ENCODE measurements around the gene TMPRSS9.

DNA sequence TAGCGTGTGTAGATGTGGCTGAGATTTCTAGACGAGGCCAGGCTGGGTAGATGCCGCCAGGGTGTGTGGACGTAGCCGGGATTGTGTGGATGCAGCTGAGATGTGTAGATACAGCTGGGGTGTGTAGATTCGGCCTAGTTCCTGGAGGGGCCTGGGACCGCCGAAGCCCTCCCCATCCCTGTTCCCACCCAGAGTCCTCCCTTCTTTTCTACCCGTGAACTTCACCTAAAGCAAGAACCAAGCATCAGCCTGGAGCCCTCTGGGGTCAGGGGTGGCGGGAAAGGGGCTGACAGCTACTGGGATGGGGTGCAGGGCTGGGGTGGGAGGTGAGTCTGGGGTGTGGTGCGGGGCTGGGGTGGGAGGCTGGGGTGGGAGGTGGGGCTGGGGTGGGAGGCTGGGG, 768 bp downstream of the TMPRSS9 start:
- TF ChIP-seq POLR2A (IDR thresholded peaks at IDR 0.05), result no peak
- TF ChIP-seq, protein P1, sequence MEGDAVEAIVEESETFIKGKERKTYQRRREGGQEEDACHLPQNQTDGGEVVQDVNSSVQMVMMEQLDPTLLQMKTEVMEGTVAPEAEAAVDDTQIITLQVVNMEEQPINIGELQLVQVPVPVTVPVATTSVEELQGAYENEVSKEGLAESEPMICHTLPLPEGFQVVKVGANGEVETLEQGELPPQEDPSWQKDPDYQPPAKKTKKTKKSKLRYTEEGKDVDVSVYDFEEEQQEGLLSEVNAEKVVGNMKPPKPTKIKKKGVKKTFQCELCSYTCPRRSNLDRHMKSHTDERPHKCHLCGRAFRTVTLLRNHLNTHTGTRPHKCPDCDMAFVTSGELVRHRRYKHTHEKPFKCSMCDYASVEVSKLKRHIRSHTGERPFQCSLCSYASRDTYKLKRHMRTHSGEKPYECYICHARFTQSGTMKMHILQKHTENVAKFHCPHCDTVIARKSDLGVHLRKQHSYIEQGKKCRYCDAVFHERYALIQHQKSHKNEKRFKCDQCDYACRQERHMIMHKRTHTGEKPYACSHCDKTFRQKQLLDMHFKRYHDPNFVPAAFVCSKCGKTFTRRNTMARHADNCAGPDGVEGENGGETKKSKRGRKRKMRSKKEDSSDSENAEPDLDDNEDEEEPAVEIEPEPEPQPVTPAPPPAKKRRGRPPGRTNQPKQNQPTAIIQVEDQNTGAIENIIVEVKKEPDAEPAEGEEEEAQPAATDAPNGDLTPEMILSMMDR (IDR thresholded peaks at IDR 0.05), result no peak
